Measurements from ENCODE around the gene OGFOD2. TPM values are rescaled to one million over a fixed set of nuclear protein-coding genes. Genes with fewer than 3 reads are reported as not detected.

OGFOD2 gene
- total RNA-seq (2022), result 21.5 and 22.8 TPM in 2 replicates
- Bru-seq, nascent RNA, result percentile 29 among the genes with signal in this experiment
- BruChase-seq, experiment 1, labeled RNA remaining after a 6-hour chase, result percentile 48 among the genes with signal in this experiment
- BruChase-seq, experiment 2, labeled RNA remaining after a 2-hour chase, result percentile 58 among the genes with signal in this experiment
- long read RNA-seq, transcript OGFOD2-201 (7 exons, 1,780 nt), result major isoform, 12 of 39 reads
- long read RNA-seq, partial matches to known transcripts, result 10 of 39 reads
- long read RNA-seq, other reads (novel, unspliced or antisense), result 13 of 39 reads

DNA sequence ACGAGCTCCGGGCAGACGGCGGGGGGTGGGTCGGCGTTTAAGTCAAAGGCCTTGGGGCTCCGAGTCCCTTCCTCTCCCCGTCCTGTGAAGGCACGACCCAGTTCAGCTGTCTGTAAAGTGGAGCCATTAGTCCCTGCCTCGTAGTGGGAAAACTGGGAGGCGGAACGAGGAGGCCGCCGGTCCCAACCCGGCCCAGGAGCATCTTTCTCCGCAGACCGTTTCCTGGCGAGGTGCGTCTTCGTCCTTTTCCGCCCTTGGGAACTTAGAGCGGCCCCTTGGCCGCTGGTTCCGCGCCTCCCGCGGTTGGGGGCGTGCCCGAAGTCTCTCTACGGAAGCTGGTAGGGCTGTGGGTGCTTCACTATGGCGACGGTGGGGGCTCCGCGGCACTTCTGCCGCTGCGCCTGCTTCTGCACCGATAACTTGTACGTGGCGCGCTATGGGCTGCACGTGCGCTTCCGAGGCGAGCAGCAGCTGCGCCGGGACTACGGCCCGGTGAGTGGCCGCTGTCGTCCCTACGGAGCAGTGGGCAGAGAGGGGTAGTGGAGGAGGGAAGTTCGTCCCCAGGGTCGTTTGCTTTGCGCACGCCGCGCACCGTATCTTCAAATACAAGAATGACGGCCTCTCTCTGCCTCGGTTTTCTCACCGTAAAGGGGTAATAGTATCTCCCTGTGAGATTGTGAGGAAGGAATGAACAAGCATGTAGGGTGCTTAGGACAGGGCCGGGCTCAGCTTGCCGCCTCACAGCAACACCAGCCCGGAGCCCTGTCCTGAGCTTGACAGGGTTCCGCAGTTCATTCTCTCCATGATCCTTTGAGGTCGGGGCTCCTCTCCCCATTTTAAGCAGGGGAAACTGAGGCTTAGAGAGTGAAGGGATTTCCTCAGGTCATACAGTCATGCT lies at the start of gene OGFOD2:
TSS of gene OGFOD2 (plus strand) at position 353 of the 898 bp plus-strand sequence. CDS start at position 361, 8 bp downstream.
- TSS peak; percentile 32 for BruUV-seq (replicated peaks)
- intact Hi-C loops (cut with micrococcal nuclease; ENCODE audit: unreplicated experiment), result loop anchor here (5.0 kb wide), 1 partner anchor 262 kb away; no protein-coding TSS in a partner anchor
- peak; percentile 95 for DNase-seq
- Mint-ChIP-seq H3K27me3 (ENCODE audit: unreplicated experiment) (no peaks in the 10 kb centered on the region), H3K4me1 (ENCODE audit: low read depth, unreplicated experiment) (no peaks in the 10 kb centered on the region), H3K27ac (ENCODE audit: unreplicated experiment) (peak within 1 kb of the TSS; percentile 94), H3K9me3 (ENCODE audit: low read depth, unreplicated experiment) (no peaks in the 10 kb centered on the region), H3K4me3 (ENCODE audit: low read depth, unreplicated experiment) (peak within 1 kb of the TSS; percentile 98), H3K36me3 (ENCODE audit: insufficient read depth, unreplicated experiment) (peaks cover 47% of the 10 kb centered on the region)
- TF ChIP-seq, protein P1, sequence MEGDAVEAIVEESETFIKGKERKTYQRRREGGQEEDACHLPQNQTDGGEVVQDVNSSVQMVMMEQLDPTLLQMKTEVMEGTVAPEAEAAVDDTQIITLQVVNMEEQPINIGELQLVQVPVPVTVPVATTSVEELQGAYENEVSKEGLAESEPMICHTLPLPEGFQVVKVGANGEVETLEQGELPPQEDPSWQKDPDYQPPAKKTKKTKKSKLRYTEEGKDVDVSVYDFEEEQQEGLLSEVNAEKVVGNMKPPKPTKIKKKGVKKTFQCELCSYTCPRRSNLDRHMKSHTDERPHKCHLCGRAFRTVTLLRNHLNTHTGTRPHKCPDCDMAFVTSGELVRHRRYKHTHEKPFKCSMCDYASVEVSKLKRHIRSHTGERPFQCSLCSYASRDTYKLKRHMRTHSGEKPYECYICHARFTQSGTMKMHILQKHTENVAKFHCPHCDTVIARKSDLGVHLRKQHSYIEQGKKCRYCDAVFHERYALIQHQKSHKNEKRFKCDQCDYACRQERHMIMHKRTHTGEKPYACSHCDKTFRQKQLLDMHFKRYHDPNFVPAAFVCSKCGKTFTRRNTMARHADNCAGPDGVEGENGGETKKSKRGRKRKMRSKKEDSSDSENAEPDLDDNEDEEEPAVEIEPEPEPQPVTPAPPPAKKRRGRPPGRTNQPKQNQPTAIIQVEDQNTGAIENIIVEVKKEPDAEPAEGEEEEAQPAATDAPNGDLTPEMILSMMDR (IDR thresholded peaks at IDR 0.05; ENCODE audit: unreplicated experiment), result no peak
- CTCF ChIA-PET, result interaction anchor here (0.6 to 2.4 kb wide), 5 partner anchors 9 to 263 kb away, joined by 3 to 12 read pairs (median 4); partner anchors contain the start of gene ABCB9

DNA sequence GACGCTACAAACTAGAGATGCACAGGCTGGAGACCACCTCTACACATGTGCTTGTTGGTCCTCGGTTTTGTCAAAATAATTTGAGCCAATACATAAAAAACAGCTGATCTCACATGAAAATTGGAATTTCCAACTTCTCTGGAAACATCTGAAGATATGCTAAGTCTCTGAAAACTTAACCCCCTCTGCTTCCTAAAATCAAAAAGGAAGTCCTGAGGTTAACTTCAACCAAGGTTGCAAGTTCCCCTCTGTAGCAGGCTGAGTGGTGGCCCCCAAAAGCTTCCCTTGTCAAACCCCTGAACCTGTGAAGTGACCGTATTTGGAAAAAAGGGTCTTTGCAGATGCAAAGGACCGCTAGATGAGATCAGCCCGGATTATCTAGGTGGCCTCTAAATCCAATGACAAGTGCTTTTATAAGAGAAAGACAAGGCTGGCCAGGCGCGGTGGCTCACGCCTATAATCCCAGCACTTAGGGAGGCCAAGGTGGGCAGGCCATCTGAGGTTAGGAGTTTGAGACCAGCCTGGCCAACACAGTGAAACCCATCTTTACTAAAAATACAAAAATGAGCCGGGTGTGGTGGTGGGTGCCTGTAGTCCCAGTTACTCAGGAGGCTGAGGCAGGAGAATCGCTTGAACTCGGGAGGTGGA lies 47.2 kb upstream of the OGFOD2 start:
- CTCF ChIA-PET, result no interaction called here
- DNase-seq, result no peak
- no peaks in the 10 kb centered on the region for H3K27me3 Mint-ChIP-seq (ENCODE audit: unreplicated experiment)
- intact Hi-C loops (cut with micrococcal nuclease; ENCODE audit: unreplicated experiment), result no loop called here
- H3K4me1 Mint-ChIP-seq (ENCODE audit: low read depth, unreplicated experiment), result no peaks in the 10 kb centered on the region
- H3K4me3 Mint-ChIP-seq (ENCODE audit: low read depth, unreplicated experiment), result no peak overlapping the region
- no peaks in the 10 kb centered on the region for H3K9me3 Mint-ChIP-seq (ENCODE audit: low read depth, unreplicated experiment)
- H3K27ac Mint-ChIP-seq (ENCODE audit: unreplicated experiment), result no peak overlapping the region
- TF ChIP-seq, protein P1 (IDR thresholded peaks at IDR 0.05; ENCODE audit: unreplicated experiment), result no peak
- no TSS peak for BruUV-seq (replicated peaks)
- H3K36me3 Mint-ChIP-seq (ENCODE audit: insufficient read depth, unreplicated experiment), result peaks cover 6% of the 10 kb centered on the region

DNA sequence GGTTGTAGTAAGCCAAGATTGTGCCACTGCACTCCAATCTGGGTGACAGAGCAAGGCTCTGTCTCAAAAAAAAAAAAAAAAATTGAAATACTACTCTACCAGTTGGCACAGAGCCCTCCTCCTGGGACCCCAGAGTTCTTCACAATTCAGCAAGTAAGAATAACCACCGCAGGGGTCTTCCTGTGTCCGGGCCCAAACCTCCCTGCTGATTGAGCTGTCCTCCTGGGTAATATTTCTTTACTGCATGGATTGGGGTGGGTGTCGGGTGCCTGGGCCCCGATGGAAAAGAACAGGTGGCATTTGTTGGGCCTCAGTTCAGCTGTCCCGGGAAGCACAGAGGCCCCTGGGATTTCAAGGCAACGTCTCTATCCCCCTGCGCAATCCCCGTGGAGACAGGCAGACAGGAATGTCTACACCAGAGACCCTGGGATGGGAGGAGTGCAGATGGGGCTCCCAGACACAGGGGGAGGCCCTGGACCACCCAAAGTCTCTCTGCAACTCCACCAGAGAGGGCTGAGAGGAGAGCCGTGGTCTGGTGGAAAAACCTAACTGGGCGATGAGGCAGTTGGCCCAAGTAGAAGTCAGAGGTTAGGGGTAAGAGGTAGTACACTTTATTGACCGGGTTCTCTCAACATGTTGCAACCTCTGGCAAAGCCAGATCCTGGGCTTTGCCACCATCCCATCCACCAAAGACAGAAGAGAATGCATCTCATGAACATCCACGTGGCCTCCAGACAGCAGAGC lies 46.5 kb upstream of the OGFOD2 start:
- intact Hi-C loops (cut with micrococcal nuclease; ENCODE audit: unreplicated experiment), result no loop called here
- no TSS peak for BruUV-seq (replicated peaks)
- Mint-ChIP-seq H3K27ac (ENCODE audit: unreplicated experiment) (no peak overlapping the region), H3K4me3 (ENCODE audit: low read depth, unreplicated experiment) (no peak overlapping the region), H3K9me3 (ENCODE audit: low read depth, unreplicated experiment) (no peaks in the 10 kb centered on the region), H3K36me3 (ENCODE audit: insufficient read depth, unreplicated experiment) (peaks cover 6% of the 10 kb centered on the region), H3K4me1 (ENCODE audit: low read depth, unreplicated experiment) (no peaks in the 10 kb centered on the region), H3K27me3 (ENCODE audit: unreplicated experiment) (no peaks in the 10 kb centered on the region)
- TF ChIP-seq, protein P1 (IDR thresholded peaks at IDR 0.05; ENCODE audit: unreplicated experiment), result no peak
- CTCF ChIA-PET, result no interaction called here
- no peak for DNase-seq

DNA sequence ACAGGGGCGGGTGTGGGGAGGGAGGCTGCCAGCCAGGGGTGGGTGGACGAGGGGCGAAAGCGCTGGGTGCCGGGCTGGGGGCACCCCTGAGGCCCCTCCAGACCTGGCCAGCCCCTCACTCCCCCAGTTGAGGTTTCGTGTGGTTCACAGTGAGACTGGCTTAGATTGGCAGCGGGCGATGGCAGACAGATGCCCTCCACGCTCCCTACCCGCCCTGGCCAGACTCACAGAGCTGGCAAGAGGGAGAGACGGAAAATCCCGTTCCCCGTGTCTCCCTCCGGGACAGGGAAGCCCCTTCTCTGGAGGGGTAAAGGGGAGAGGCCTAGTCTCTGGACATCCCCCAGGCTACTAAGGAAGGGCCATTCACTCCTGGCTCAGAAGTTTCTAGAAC lies 45.9 kb upstream of the OGFOD2 start:
- Mint-ChIP-seq H3K4me1 (ENCODE audit: low read depth, unreplicated experiment) (no peaks in the 10 kb centered on the region), H3K27me3 (ENCODE audit: unreplicated experiment) (no peaks in the 10 kb centered on the region), H3K9me3 (ENCODE audit: low read depth, unreplicated experiment) (no peaks in the 10 kb centered on the region), H3K36me3 (ENCODE audit: insufficient read depth, unreplicated experiment) (peaks cover 6% of the 10 kb centered on the region), H3K4me3 (ENCODE audit: low read depth, unreplicated experiment) (no peak overlapping the region), H3K27ac (ENCODE audit: unreplicated experiment) (no peak overlapping the region)
- BruUV-seq (replicated peaks), result no TSS peak
- intact Hi-C loops (cut with micrococcal nuclease; ENCODE audit: unreplicated experiment), result no loop called here
- CTCF ChIA-PET, result interaction anchor here (0.6 kb wide), 1 partner anchor 22 kb away, joined by 4 read pairs; no protein-coding TSS in a partner anchor
- DNase-seq, result no peak
- TF ChIP-seq, protein P1 (IDR thresholded peaks at IDR 0.05; ENCODE audit: unreplicated experiment), result no peak

Measured in Calu3 (cell line).